OCI-LY7 (cell line): Measurements from ENCODE around the gene SUCLA2.
"Not testable (repeated sequence)": the region's sequence is repeated elsewhere in the genome, so short reads cannot be mapped to it uniquely, and the experiment has no call there.

Experiments
- CTCF ChIP-seq: fragments of 200-600 bp; sonication (generic); conservative IDR thresholded peaks from 2 replicates; pipeline ENCODE4 v1.5.1; 2014; ENCODE audit warnings: mild to moderate bottlenecking, antibody characterized with exemption, low read length, moderate library complexity, mixed read lengths
- EZH2phosphoT487 ChIP-seq: fragments of 200-600 bp; sonication (generic); IDR thresholded peaks from 2 replicates; pipeline ENCODE4 v1.6.1; 2018; ENCODE audit warnings: low read depth, borderline replicate concordance, mild to moderate bottlenecking, mixed run types, antibody characterized with exemption, low read length, moderate library complexity, mixed read lengths

GRCh38 chr13:47945146-47945545 is 55.9 kb downstream of the SUCLA2 start:
- not testable (repeated sequence) for TF ChIP-seq CTCF, EZH2phosphoT487
